SK-N-SH treated with all-trans-retinoic acid at 6 μM for 48 hours (cell line): ENCODE results near the gene ARHGEF4.

Source experiments
- ATAC-seq: fragments of 200-7000 bp; cut with Tn5 transposase; 3 replicates; pipeline ENCODE4 v1.9.1; 2020; ENCODE audit warnings: mild to moderate bottlenecking, moderate library complexity
- ARNTL ChIP-seq: fragments of 450-650 bp; formaldehyde crosslinking; IDR thresholded peaks from 2 replicates; pipeline ENCODE4 v1.5.0; 2020; ENCODE audit warnings: low read depth, mild to moderate bottlenecking, moderate library complexity, borderline replicate concordance
- BACH2 ChIP-seq: fragments of 250-450 bp; sonication (Bioruptor Pico); IDR thresholded peaks from 2 replicates; pipeline ENCODE4 v1.9.0; 2021; ENCODE audit warnings: mild to moderate bottlenecking, borderline replicate concordance
- CSDC2 ChIP-seq: fragments of 250-450 bp; sonication (Bioruptor Pico); IDR thresholded peaks from 2 replicates; pipeline ENCODE4 v1.5.0; 2020; ENCODE audit warnings: mild to moderate bottlenecking, moderate library complexity
- ESRRG ChIP-seq: fragments of 250-450 bp; sonication (Bioruptor Pico); IDR thresholded peaks from 2 replicates; pipeline ENCODE4 v1.6.1; 2021; ENCODE audit warnings: mild to moderate bottlenecking
- GLIS3 ChIP-seq: fragments of 250-450 bp; sonication (Bioruptor Pico); IDR thresholded peaks from 2 replicates; pipeline ENCODE4 v1.5.0; 2020; ENCODE audit warnings: mild to moderate bottlenecking, moderate library complexity
- ISL1 ChIP-seq: fragments of 250-450 bp; sonication (Bioruptor Pico); IDR thresholded peaks from 2 replicates; pipeline ENCODE4 v2.1.2; 2022; ENCODE audit warnings: mild to moderate bottlenecking, moderate library complexity
- OSR1 ChIP-seq: fragments of 250-450 bp; sonication (Bioruptor Pico); IDR thresholded peaks from 2 replicates; pipeline ENCODE4 v1.8.0; 2022; ENCODE audit warnings: moderate library complexity, mild to moderate bottlenecking, inconsistent platforms
- PPARA ChIP-seq: fragments of 250-450 bp; sonication (Bioruptor Pico); IDR thresholded peaks from 2 replicates; pipeline ENCODE4 v1.5.0; 2020; ENCODE audit warnings: mild to moderate bottlenecking, borderline replicate concordance
- RARB ChIP-seq: fragments of 250-450 bp; sonication (Bioruptor Pico); IDR thresholded peaks from 2 replicates; pipeline ENCODE4 v1.8.0; 2021; ENCODE audit warnings: mild to moderate bottlenecking, moderate library complexity
- SNAI2 ChIP-seq: fragments of 250-450 bp; sonication (Bioruptor Pico); IDR thresholded peaks from 2 replicates; pipeline ENCODE4 v1.5.0; 2020; ENCODE audit warnings: mild to moderate bottlenecking, moderate library complexity
- TCF4 ChIP-seq: fragments of 250-450 bp; sonication (Bioruptor Pico); IDR thresholded peaks from 2 replicates; pipeline ENCODE4 v1.8.0; 2021; ENCODE audit warnings: mild to moderate bottlenecking, moderate library complexity, borderline replicate concordance
- TOX ChIP-seq: fragments of 250-450 bp; sonication (Bioruptor Pico); IDR thresholded peaks from 2 replicates; pipeline ENCODE4 v1.8.0; 2021; ENCODE audit warnings: mild to moderate bottlenecking, moderate library complexity, borderline replicate concordance
- ZC3H10 ChIP-seq: fragments of 250-450 bp; sonication (Bioruptor Pico); IDR thresholded peaks from 2 replicates; pipeline ENCODE4 v1.5.1; 2021; ENCODE audit warnings: mild to moderate bottlenecking, moderate library complexity
- ZFP30 ChIP-seq: fragments of 450-650 bp; formaldehyde crosslinking; IDR thresholded peaks from 2 replicates; pipeline ENCODE4 v1.5.0; 2022; ENCODE audit warnings: mild to moderate bottlenecking, moderate library complexity
- ZNF565 ChIP-seq: fragments of 450-650 bp; formaldehyde crosslinking; conservative IDR thresholded peaks from 2 replicates; pipeline ENCODE4 v1.5.0; 2020; ENCODE audit warnings: low read depth, mild to moderate bottlenecking, moderate library complexity
- ZNF70 ChIP-seq: fragments of 450-650 bp; formaldehyde crosslinking; IDR thresholded peaks from 2 replicates; pipeline ENCODE4 v1.5.0; 2020; ENCODE audit warnings: mild to moderate bottlenecking, moderate library complexity
- ZNF8 ChIP-seq: fragments of 450-650 bp; formaldehyde crosslinking; IDR thresholded peaks from 2 replicates; pipeline ENCODE4 v1.5.0; 2020; ENCODE audit warnings: mild to moderate bottlenecking, moderate library complexity
- TF ChIP-seq, protein P1 (sequence below): fragments of 250-450 bp; sonication (Bioruptor Pico); IDR thresholded peaks from 2 replicates; pipeline ENCODE4 v1.8.0; 2021; ENCODE audit warnings: low read depth, mild to moderate bottlenecking, moderate library complexity, borderline replicate concordance
- TF ChIP-seq, protein P2 (sequence below): fragments of 250-450 bp; sonication (Bioruptor Pico); IDR thresholded peaks from 2 replicates; pipeline ENCODE4 v1.8.0; 2020; ENCODE audit warnings: mild to moderate bottlenecking, moderate library complexity, borderline replicate concordance
- TF ChIP-seq, protein P3 (sequence below): fragments of 250-450 bp; sonication (Bioruptor Pico); IDR thresholded peaks from 2 replicates; pipeline ENCODE4 v1.5.0; 2020; ENCODE audit warnings: mild to moderate bottlenecking, moderate library complexity
- TF ChIP-seq, protein P4 (sequence below): fragments of 250-450 bp; sonication (Bioruptor Pico); IDR thresholded peaks from 2 replicates; pipeline ENCODE4 v1.5.1; 2020; ENCODE audit warnings: low read depth, mild to moderate bottlenecking, moderate library complexity
- TF ChIP-seq, protein P5 (sequence below): fragments of 250-450 bp; sonication (Bioruptor Pico); IDR thresholded peaks from 2 replicates; pipeline ENCODE4 v1.5.1; 2021; ENCODE audit warnings: mild to moderate bottlenecking, moderate library complexity

ARHGEF4 gene

DNA sequence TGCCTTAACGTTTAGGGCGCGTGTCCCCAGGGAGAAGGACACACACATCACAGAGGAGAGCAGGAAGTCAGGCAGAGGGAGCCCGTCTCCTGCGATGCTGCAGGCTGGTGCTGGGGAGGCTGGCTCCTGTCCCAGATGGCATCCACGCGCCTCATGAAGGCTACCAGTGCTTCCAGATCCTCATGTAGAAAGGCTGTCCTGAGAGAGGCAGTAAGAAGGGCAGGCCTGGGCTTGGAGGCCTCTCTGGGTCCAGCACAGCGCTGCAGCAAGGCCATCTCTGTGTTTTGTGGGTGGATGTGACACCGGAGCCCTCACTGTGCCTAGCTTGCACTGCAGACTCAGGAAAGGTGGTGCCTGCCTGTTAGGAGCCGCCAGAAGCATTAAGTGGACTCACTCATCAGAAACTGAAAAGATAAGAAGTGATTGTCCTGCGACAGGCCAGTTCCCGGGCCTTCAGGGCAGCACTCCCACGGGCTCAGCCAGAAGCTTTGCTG, 193.8 kb downstream of the ARHGEF4 start:
- TF ChIP-seq ZNF8 (no peak), SNAI2 (CRISPR knock-in tag) (no peak), ZNF565 (CRISPR knock-in tag) (no peak), CSDC2 (CRISPR knock-in tag) (no peak), TOX (CRISPR knock-in tag) (no peak), ZNF70 (CRISPR knock-in tag) (no peak), ZC3H10 (CRISPR knock-in tag) (no peak), OSR1 (CRISPR knock-in tag) (no peak), ZFP30 (no peak), ARNTL (CRISPR knock-in tag) (no peak), ISL1 (no peak), TCF4 (CRISPR knock-in tag) (no peak), ESRRG (no peak), GLIS3 (CRISPR knock-in tag) (no peak)
- TF ChIP-seq, protein P1, sequence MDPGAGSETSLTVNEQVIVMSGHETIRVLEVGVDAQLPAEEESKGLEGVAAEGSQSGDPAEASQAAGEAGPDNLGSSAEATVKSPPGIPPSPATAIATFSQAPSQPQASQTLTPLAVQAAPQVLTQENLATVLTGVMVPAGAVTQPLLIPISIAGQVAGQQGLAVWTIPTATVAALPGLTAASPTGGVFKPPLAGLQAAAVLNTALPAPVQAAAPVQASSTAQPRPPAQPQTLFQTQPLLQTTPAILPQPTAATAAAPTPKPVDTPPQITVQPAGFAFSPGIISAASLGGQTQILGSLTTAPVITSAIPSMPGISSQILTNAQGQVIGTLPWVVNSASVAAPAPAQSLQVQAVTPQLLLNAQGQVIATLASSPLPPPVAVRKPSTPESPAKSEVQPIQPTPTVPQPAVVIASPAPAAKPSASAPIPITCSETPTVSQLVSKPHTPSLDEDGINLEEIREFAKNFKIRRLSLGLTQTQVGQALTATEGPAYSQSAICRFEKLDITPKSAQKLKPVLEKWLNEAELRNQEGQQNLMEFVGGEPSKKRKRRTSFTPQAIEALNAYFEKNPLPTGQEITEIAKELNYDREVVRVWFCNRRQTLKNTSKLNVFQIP (CRISPR knock-in tag), result no peak
- TF ChIP-seq, protein P2, sequence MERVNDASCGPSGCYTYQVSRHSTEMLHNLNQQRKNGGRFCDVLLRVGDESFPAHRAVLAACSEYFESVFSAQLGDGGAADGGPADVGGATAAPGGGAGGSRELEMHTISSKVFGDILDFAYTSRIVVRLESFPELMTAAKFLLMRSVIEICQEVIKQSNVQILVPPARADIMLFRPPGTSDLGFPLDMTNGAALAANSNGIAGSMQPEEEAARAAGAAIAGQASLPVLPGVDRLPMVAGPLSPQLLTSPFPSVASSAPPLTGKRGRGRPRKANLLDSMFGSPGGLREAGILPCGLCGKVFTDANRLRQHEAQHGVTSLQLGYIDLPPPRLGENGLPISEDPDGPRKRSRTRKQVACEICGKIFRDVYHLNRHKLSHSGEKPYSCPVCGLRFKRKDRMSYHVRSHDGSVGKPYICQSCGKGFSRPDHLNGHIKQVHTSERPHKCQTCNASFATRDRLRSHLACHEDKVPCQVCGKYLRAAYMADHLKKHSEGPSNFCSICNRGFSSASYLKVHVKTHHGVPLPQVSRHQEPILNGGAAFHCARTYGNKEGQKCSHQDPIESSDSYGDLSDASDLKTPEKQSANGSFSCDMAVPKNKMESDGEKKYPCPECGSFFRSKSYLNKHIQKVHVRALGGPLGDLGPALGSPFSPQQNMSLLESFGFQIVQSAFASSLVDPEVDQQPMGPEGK, result no peak
- TF ChIP-seq, protein P3, sequence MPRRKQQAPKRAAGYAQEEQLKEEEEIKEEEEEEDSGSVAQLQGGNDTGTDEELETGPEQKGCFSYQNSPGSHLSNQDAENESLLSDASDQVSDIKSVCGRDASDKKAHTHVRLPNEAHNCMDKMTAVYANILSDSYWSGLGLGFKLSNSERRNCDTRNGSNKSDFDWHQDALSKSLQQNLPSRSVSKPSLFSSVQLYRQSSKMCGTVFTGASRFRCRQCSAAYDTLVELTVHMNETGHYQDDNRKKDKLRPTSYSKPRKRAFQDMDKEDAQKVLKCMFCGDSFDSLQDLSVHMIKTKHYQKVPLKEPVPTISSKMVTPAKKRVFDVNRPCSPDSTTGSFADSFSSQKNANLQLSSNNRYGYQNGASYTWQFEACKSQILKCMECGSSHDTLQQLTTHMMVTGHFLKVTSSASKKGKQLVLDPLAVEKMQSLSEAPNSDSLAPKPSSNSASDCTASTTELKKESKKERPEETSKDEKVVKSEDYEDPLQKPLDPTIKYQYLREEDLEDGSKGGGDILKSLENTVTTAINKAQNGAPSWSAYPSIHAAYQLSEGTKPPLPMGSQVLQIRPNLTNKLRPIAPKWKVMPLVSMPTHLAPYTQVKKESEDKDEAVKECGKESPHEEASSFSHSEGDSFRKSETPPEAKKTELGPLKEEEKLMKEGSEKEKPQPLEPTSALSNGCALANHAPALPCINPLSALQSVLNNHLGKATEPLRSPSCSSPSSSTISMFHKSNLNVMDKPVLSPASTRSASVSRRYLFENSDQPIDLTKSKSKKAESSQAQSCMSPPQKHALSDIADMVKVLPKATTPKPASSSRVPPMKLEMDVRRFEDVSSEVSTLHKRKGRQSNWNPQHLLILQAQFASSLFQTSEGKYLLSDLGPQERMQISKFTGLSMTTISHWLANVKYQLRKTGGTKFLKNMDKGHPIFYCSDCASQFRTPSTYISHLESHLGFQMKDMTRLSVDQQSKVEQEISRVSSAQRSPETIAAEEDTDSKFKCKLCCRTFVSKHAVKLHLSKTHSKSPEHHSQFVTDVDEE, result no peak
- TF ChIP-seq, protein P4, sequence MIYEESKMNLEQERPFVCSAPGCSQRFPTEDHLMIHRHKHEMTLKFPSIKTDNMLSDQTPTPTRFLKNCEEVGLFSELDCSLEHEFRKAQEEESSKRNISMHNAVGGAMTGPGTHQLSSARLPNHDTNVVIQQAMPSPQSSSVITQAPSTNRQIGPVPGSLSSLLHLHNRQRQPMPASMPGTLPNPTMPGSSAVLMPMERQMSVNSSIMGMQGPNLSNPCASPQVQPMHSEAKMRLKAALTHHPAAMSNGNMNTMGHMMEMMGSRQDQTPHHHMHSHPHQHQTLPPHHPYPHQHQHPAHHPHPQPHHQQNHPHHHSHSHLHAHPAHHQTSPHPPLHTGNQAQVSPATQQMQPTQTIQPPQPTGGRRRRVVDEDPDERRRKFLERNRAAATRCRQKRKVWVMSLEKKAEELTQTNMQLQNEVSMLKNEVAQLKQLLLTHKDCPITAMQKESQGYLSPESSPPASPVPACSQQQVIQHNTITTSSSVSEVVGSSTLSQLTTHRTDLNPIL (CRISPR knock-in tag), result no peak
- peak; percentile 51 for ATAC-seq

DNA sequence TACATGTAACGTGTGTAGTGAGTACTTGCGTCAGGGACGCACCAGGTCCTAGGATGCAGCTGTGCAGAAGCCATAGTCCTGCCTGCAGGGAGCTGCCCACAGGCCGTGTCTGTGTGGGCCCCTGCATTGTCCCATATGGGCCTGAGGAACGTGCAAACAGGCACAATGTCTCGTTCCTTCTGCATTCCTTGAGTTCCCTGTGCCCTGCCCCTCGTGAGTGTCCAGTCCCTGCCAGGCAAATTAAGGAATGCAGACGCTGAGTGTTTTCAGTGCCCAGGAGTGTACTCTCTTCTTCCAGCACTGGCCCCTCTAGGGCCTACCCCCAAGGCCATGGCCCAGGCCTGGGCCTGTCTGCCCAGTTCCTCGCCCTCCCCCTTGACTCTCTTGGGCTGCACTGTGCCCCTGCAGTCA, 194.7 kb downstream of the ARHGEF4 start:
- no peak for TF ChIP-seq SNAI2 (CRISPR knock-in tag)
- TF ChIP-seq, protein P1 (CRISPR knock-in tag), result no peak
- TF ChIP-seq, protein P4 (CRISPR knock-in tag), result no peak
- no peak for TF ChIP-seq PPARA (CRISPR knock-in tag)
- TF ChIP-seq RARB (CRISPR knock-in tag), result no peak
- TF ChIP-seq, protein P5, sequence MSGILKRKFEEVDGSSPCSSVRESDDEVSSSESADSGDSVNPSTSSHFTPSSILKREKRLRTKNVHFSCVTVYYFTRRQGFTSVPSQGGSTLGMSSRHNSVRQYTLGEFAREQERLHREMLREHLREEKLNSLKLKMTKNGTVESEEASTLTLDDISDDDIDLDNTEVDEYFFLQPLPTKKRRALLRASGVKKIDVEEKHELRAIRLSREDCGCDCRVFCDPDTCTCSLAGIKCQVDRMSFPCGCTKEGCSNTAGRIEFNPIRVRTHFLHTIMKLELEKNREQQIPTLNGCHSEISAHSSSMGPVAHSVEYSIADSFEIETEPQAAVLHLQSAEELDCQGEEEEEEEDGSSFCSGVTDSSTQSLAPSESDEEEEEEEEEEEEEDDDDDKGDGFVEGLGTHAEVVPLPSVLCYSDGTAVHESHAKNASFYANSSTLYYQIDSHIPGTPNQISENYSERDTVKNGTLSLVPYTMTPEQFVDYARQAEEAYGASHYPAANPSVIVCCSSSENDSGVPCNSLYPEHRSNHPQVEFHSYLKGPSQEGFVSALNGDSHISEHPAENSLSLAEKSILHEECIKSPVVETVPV (CRISPR knock-in tag), result no peak
- no peak for TF ChIP-seq ESRRG
- TF ChIP-seq ZNF8, result no peak
- TF ChIP-seq ARNTL (CRISPR knock-in tag), result no peak
- TF ChIP-seq, protein P2, result no peak
- no peak for TF ChIP-seq BACH2 (CRISPR knock-in tag)
- TF ChIP-seq ZNF565 (CRISPR knock-in tag), result no peak
- no peak for TF ChIP-seq ISL1
- no peak for ATAC-seq
